GM12873 (cell line): ENCODE data around the gene GMDS.

ENCODE experiments used
- CTCF ChIP-seq: IDR thresholded peaks from 2 replicates; pipeline ENCODE4 v1.5.1; 2012; ENCODE audit warnings: low read depth, mild to moderate bottlenecking, moderate library complexity, low read length, control low read depth; ENCODE audit not compliant: insufficient read depth; ENCODE audit errors: missing control alignments

Gene GMDS

GRCh38 chr6:2055143-2055542, 190.3 kb downstream of the GMDS start:
- TF ChIP-seq CTCF: no peak

GRCh38 chr6:2054516-2055067, 190.8 kb downstream of the GMDS start:
- TF ChIP-seq CTCF: no peak

- no peak for TF ChIP-seq CTCF
These were observed 191.7 kb downstream of the GMDS start for GRCh38 chr6:2053691-2054090.

GRCh38 chr6:2047855-2048254, 197.6 kb downstream of the GMDS start:
- no peak for TF ChIP-seq CTCF

- TF ChIP-seq CTCF: no peak
These were observed 201.2 kb downstream of the GMDS start for GRCh38 chr6:2044192-2044591.

- no peak for TF ChIP-seq CTCF
These were observed 202.3 kb downstream of the GMDS start for GRCh38 chr6:2042956-2043648.

GRCh38 chr6:2038092-2038491, 207.3 kb downstream of the GMDS start:
- no peak for TF ChIP-seq CTCF
